Pancreas (tissue), 10 donors: ENCODE results near the gene PUM1. TPM values are rescaled to one million over a fixed set of nuclear protein-coding genes. Genes with fewer than 3 reads are reported as not detected.
A peak's percentile ranks its signal among the peaks of the same experiment; 100 is the strongest.
"Not testable (repeated sequence)": the region's sequence is repeated elsewhere in the genome, so short reads cannot be mapped to it uniquely, and the experiment has no call there.

ENCODE experiments used
- ATAC-seq, 4 donors: fragments of 200-7000 bp; cut with Tn5 transposase; one replicate each; pipeline versions ENCODE4 v1.8.0 to v1.9.1; 2020; ENCODE audit warnings: mild to moderate bottlenecking in 4 of 4, moderate library complexity in 4 of 4
- DNase-seq, 6 donors: peaks; one replicate each; pipeline ENCODE4 v3.0.0-alpha.2; 2020
- FAIRE-seq: peaks from 2 replicates; lab custom pipeline; 2012; peaks lifted over from hg19 to GRCh38; lab: Jason Lieb, UNC
- H3K27ac ChIP-seq, 4 donors: fragments of 200-600 bp; sonication (generic); 1 replicate in 3 of 4; 2 replicates in 1 of 4; pipeline versions ENCODE4 v1.5.0 to v1.8.0; 2020
- H3K27me3 ChIP-seq, 4 donors: fragments of 200-600 bp; one replicate each; pipeline ENCODE4 v1.8.0; 2021
- H3K36me3 ChIP-seq, 3 donors: fragments of 200-600 bp; sonication (generic) in 1 of 3; one replicate each; pipeline versions ENCODE4 v1.5.0 to v1.8.0; 2020 to 2021
- H3K4me1 ChIP-seq, 3 donors: fragments of 200-600 bp; one replicate each; pipeline ENCODE4 v1.8.0; 2021
- H3K4me3 ChIP-seq, 4 donors: fragments of 200-600 bp; sonication (generic) in 2 of 4; one replicate each; pipeline versions ENCODE4 v1.5.0 to v1.8.0; 2020 to 2021
- H3K9me3 ChIP-seq, 4 donors: fragments of 200-600 bp; one replicate each; pipeline ENCODE4 v1.8.0; 2021
- CTCF ChIP-seq, 4 donors: fragments of 200-600 bp; sonication (generic) in 3 of 4; IDR thresholded peaks; one replicate each; pipeline versions ENCODE4 v1.5.0 to v1.8.0; 2021; ENCODE audit warnings: antibody characterized with exemption in 4 of 4
- WGBS, 2 donors: extraction: QIAGEN DNeasy Blood & Tissue Kit; methylation state at CpG; one replicate each; pipeline ENCODE4 v1.1.7; 2013; 5-methylcytosine and 5-hydroxymethylcytosine counted together
- intact Hi-C, 3 donors: fragments of 100-400 bp; cut with DNase I; formaldehyde crosslinking; loops; one replicate each; pipeline versions ENCODE4 v1.11.1 to v1.14.2; 2022
- polyA plus RNA-seq, 2 donors: library from polyadenylated mRNA; stranded (reverse); fragments of 200-250 nt; gene quantifications; one replicate each; pipeline ENCODE4 v1.2.3, GENCODE V29; 2013
- total RNA-seq, 6 donors: library from RNA; stranded (reverse); fragmentation: NEBNext Ultra II Directional in 4 of 6; extraction: Animal tissue kit (Norgen Biotek cat#: 25700) in 4 of 6; gene quantifications; one replicate each; pipeline versions ENCODE4 v1.2.1 to v1.2.4, GENCODE V29; 2021 to 2023
- donor health status: healthy with polysubstance abuse.
- donor health status: DM: no; HTN: no; CAD: no; lungs with moderate emphysema.
- donor health status: DM: no; HTN: no; CAD: no.
- donor health status: control.
- donor health status: control.
- donor health status: Bipolar disorder and iron deficiency.
- donor health status: DM: yes; HTN: yes; CAD: no.
- donor health status: DM: no; HTN: no; CAD: no.
- donor health status: DM: no; HTN: no; CAD: no.
- donor health status: DM: yes; HTN: yes; CAD: no.

The PUM1 gene
- total and polyA plus RNA-seq, 8 donors: 16.9 to 75.8 (median 43.1) TPM

- no peak for TF ChIP-seq CTCF (IDR thresholded peaks at IDR 0.05)
- Histone ChIP-seq H3K4me3 (no peak overlapping the region), H3K4me1 (peaks cover 17 to 26% (median 21%) of the 10 kb centered on the region in 3 donors), H3K27me3 (no peaks in the 10 kb centered on the region), H3K36me3 (peaks cover 0 to 18% (median 4%) of the 10 kb centered on the region in 3 donors), H3K9me3 (no peaks in the 10 kb centered on the region), H3K27ac (peak overlapping the region in 1 of 4 donors; percentile 61)
- no peak for DNase-seq
- no peak for FAIRE-seq
- ATAC-seq: peak in 3 of 4 donors; percentile 10 to 32 (median 24)
- whole genome bisulfite sequencing, 2 donors: 78 to 90% methylated on average over 5 of the region's 5 CpGs
- intact Hi-C loops: no loop called here
These were observed 88.4 kb downstream of the PUM1 start for GRCh38 chr1:30977105-30977504.

DNA sequence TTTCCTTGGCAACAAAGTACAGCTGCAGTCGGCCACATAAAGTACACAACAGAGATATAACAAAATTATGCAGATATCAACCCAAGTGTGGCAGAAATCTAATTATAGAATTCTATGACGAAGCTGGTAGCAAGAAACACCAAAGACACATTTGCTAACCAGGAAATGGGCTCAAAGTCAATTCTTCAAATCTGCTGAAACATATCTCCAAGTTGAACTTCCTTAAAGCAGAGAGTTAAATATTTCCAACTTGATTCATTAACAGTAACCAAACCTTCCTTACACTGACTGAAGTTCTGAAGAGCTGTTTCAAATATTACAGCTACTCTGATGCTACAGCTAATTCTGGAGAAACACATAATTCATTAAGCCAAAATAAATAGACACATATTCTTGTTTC is 89.4 kb downstream of the PUM1 start:
- DNase-seq (no peak), ATAC-seq (peak; percentile 76 to 86 (median 78)), FAIRE-seq (peak; percentile 9)
- 4 to 7% methylated on average over 2 of the region's 2 CpGs for WGBS, 2 donors
- Histone ChIP-seq H3K4me1 (peaks cover 17 to 26% (median 21%) of the 10 kb centered on the region in 3 donors), H3K27me3 (no peaks in the 10 kb centered on the region), H3K36me3 (peaks cover 0 to 18% (median 4%) of the 10 kb centered on the region in 3 donors), H3K27ac (peak overlapping the region in 3 of 4 donors; percentile 20 to 61 (median 57)), H3K9me3 (no peaks in the 10 kb centered on the region), H3K4me3 (no peak overlapping the region)
- intact Hi-C loops: no loop called here
- TF ChIP-seq CTCF (IDR thresholded peaks at IDR 0.05): no peak

GRCh38 chr1:30975217-30975616 is 90.3 kb downstream of the PUM1 start:
- Histone ChIP-seq H3K36me3 (peaks cover 0 to 18% (median 4%) of the 10 kb centered on the region in 3 donors), H3K27me3 (no peaks in the 10 kb centered on the region), H3K9me3 (no peaks in the 10 kb centered on the region), H3K4me1 (peaks cover 17 to 26% (median 21%) of the 10 kb centered on the region in 3 donors), H3K4me3 (no peak overlapping the region), H3K27ac (peak overlapping the region in 3 of 4 donors; percentile 20 to 57 (median 55))
- TF ChIP-seq CTCF (IDR thresholded peaks at IDR 0.05): no peak
- ATAC-seq: no peak
- DNase-seq: no peak
- no peak for FAIRE-seq
- intact Hi-C loops: no loop called here
- 91 to 93% methylated on average over 3 of the region's 3 CpGs for WGBS, 2 donors

DNA sequence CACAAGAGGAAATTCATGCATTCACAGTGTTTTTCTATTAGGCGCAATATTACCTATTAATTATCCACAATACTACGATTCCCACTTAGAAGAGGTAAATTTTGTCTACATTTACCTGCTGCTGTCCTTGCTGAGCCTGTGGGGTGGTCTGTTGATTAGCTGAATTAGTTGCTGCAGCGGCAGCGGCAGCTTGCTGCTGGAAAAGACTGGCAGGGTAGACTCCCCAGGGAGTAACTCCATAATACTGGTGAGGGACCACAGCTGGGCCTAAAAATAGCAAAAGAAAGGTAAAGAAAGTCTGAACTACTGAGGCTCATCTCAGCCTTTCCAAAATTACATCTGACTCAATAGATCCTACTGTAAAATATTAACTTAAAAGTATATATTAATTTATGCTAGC is 91.0 kb downstream of the PUM1 start:
- Histone ChIP-seq H3K36me3 (peaks cover 0 to 13% (median 4%) of the 10 kb centered on the region in 3 donors), H3K27me3 (no peaks in the 10 kb centered on the region)

GRCh38 chr1:30972349-30972748 is 93.2 kb downstream of the PUM1 start:
- H3K9me3 ChIP-seq, H3K4me3 ChIP-seq, H3K27ac ChIP-seq, H3K27me3 ChIP-seq, DNase-seq, FAIRE-seq, intact Hi-C loops, ATAC-seq: not testable (repeated sequence)
- peaks cover 0 to 12% (median 4%) of the 10 kb centered on the region in 3 donors for H3K36me3 ChIP-seq
- peaks cover 17 to 27% (median 22%) of the 10 kb centered on the region in 3 donors for H3K4me1 ChIP-seq
- WGBS, 2 donors: 94% methylated on average over 4 of the region's 4 CpGs

More for the DNA sequence above, 91.0 kb downstream of the PUM1 start:
- ATAC-seq (no peak), FAIRE-seq (no peak), DNase-seq (no peak)
- 86% methylated on average over 4 of the region's 4 CpGs for WGBS, 2 donors
- no peak overlapping the region for H3K4me3 ChIP-seq
- intact Hi-C loops: no loop called here
- no peaks in the 10 kb centered on the region for H3K9me3 ChIP-seq
- H3K27ac ChIP-seq: peak overlapping the region in 1 of 4 donors; percentile 24
- H3K4me1 ChIP-seq: peaks cover 17 to 26% (median 26%) of the 10 kb centered on the region in 3 donors
- no peak for TF ChIP-seq CTCF (IDR thresholded peaks at IDR 0.05)
